Nephron (organoid): Measurements from ENCODE around the gene LRSAM1.

Experiments used
- H3K27ac Mint-ChIP-seq, 3 experiments: 2 replicates each; pipeline ENCODE4 v1.8.0; 2020; ENCODE audit warnings: mixed read lengths in 3 of 3, mild to moderate bottlenecking in 2 of 3, moderate library complexity in 1 of 3
- H3K27me3 Mint-ChIP-seq: 2 replicates; pipeline ENCODE4 v1.8.0; 2021; ENCODE audit warnings: low read depth, mild to moderate bottlenecking, moderate library complexity, mixed read lengths
- H3K36me3 Mint-ChIP-seq: 2 replicates; pipeline ENCODE4 v1.8.0; 2020; ENCODE audit warnings: low read depth, mixed read lengths
- H3K4me1 Mint-ChIP-seq: 2 replicates; pipeline ENCODE4 v1.8.0; 2020; ENCODE audit warnings: mixed read lengths
- H3K4me3 Mint-ChIP-seq, 3 experiments: 2 replicates each; pipeline ENCODE4 v1.8.0; 2020; ENCODE audit warnings: mild to moderate bottlenecking in 3 of 3, mixed read lengths in 3 of 3, moderate library complexity in 2 of 3
- H3K9me3 Mint-ChIP-seq: 2 replicates; pipeline ENCODE4 v1.8.0; 2020; ENCODE audit warnings: mixed read lengths
- TF ChIP-seq, protein P1 (sequence below), 3 experiments: fragments of 200-600 bp; sonication (generic); IDR thresholded peaks; one replicate each; pipeline ENCODE4 v1.5.0; 2021; ENCODE audit warnings: antibody characterized with exemption in 3 of 3; ENCODE audit not compliant: unreplicated experiment in 3 of 3

The LRSAM1 gene

DNA sequence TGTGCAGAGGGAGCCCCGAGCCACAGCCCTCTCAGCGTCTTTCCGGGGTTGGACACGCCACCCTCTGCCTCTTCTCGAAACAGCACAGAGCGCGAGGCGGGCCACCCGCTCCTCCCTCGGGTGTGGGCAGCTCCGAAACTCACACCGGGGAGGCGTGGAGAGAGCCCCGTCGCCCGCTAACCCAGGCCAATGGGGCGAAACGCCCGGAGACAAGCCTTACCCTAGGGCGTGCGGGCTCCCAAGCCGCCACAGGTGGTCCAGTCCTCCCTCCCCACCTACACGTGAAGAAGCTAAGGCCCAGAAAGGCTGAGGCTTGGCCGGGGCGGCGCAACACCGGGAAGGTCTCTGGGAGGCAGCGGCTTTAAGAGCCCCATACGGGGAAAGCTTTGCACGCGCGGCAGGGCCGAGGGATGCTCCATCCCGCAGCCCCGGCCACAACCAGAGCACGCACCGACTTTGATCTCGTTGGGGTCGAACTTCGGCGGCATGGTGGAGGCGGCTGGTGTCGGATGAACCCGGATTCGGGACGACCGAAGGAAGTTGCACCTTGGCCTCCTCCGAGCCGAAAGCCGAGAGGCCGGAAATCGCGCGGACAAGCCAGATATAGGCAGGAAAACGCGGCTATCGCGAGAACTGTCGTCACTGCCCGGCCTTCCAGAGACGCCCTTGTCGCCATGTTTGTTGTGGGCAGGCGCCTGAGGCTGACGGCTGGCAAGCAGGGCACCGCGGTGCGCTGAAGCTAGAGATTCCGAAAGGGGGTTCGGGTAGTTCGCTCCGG lies at the start of gene LRSAM1, which contains the start of gene RPL12:
LRSAM1 (plus strand) TSS at position 681 of the 778 bp plus-strand sequence. CDS start 3,018 bp downstream, outside the sequence.
RPL12 (minus strand) TSS at position 577 of the 778 bp plus-strand sequence; CDS start at position 488, 89 bp downstream.
- Mint-ChIP-seq H3K4me1 (peaks cover 33% of the 10 kb centered on the region), H3K27me3 (no peaks in the 10 kb centered on the region), H3K36me3 (peaks cover 54% of the 10 kb centered on the region), H3K4me3 (peak within 1 kb of the TSS; percentile 94 to 98 (median 98)), H3K27ac (peak within 1 kb of the TSS; percentile 93 to 98 (median 93)), H3K9me3 (no peaks in the 10 kb centered on the region)
- TF ChIP-seq, protein P1, sequence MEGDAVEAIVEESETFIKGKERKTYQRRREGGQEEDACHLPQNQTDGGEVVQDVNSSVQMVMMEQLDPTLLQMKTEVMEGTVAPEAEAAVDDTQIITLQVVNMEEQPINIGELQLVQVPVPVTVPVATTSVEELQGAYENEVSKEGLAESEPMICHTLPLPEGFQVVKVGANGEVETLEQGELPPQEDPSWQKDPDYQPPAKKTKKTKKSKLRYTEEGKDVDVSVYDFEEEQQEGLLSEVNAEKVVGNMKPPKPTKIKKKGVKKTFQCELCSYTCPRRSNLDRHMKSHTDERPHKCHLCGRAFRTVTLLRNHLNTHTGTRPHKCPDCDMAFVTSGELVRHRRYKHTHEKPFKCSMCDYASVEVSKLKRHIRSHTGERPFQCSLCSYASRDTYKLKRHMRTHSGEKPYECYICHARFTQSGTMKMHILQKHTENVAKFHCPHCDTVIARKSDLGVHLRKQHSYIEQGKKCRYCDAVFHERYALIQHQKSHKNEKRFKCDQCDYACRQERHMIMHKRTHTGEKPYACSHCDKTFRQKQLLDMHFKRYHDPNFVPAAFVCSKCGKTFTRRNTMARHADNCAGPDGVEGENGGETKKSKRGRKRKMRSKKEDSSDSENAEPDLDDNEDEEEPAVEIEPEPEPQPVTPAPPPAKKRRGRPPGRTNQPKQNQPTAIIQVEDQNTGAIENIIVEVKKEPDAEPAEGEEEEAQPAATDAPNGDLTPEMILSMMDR (IDR thresholded peaks at IDR 0.05; ENCODE audit: unreplicated experiment in 3 of 3): no peak

DNA sequence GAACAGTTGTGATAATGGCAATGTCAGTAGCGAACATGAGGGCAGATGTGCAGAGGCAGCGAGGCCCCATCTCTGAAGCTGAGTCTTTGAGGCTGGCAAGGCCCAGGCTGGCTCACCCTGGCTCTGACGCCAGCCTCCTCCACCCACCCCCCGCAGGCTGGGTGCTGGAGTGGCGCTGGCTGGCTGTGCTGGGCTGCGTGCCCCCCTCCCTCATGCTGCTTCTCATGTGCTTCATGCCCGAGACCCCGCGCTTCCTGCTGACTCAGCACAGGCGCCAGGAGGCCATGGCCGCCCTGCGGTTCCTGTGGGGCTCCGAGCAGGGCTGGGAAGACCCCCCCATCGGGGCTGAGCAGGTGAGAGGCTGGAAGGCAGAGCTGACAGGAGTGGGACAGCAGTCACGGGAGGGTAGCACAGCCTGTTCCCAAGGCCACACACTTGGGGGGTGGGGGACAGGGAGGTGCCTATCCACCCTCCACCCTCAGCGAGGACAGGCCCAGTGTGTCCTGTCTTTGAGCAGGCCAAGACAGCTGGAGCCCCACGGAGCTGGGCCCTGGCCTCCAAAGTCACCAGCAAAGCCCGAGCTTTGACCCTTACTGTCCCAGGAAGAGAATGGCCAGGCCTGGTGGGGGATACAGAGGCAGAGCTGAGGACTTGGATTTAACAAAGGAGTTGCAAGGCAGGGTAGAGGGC lies 48.8 kb upstream of the LRSAM1 start:
- TF ChIP-seq, protein P1 (IDR thresholded peaks at IDR 0.05; ENCODE audit: unreplicated experiment in 3 of 3): no peak
- Mint-ChIP-seq H3K4me1 (no peaks in the 10 kb centered on the region), H3K36me3 (peaks cover 3% of the 10 kb centered on the region), H3K27ac (no peak overlapping the region), H3K4me3 (no peak overlapping the region), H3K27me3 (no peaks in the 10 kb centered on the region), H3K9me3 (no peaks in the 10 kb centered on the region)

DNA sequence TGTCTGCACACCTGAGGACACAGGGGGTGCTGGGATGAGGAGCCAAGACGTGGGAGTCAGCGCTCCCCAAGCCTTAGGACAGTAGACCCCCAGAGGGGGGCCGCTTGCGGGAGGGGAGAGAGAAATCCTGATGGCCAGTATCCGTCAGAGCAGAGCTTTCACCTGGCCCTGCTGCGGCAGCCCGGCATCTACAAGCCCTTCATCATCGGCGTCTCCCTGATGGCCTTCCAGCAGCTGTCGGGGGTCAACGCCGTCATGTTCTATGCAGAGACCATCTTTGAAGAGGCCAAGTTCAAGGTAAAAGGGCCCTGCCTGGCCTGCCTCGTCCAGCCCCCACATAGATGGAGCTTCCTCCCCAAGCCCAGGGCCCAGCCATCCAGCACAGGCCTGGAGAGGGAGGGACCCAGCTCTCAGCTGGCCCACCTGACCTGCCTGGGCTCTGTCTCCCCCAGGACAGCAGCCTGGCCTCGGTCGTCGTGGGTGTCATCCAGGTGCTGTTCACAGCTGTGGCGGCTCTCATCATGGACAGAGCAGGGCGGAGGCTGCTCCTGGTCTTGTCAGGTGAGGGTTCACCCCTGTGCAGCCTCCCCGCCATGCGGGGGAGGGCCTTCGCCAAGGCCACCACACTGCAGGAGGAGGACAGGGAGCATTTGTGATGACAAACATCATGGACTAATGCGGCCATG lies 47.7 kb upstream of the LRSAM1 start:
- Mint-ChIP-seq H3K36me3 (peaks cover 3% of the 10 kb centered on the region), H3K4me1 (no peaks in the 10 kb centered on the region), H3K4me3 (no peak overlapping the region), H3K27me3 (no peaks in the 10 kb centered on the region), H3K9me3 (no peaks in the 10 kb centered on the region), H3K27ac (no peak overlapping the region)
- TF ChIP-seq, protein P1 (IDR thresholded peaks at IDR 0.05; ENCODE audit: unreplicated experiment in 3 of 3): no peak

DNA sequence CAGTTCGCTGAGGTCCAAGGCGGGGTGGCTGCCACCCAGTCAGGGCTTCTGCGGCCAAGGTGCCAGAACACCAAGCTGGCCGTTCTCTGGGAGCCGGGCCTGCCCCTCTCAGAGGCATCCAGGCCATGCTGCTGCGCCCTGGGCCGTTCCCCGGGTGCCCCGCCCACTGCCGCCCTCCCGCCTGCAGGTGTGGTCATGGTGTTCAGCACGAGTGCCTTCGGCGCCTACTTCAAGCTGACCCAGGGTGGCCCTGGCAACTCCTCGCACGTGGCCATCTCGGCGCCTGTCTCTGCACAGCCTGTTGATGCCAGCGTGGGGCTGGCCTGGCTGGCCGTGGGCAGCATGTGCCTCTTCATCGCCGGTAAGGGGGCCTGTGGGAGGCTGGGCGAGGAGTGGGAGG lies 46.7 kb upstream of the LRSAM1 start:
- TF ChIP-seq, protein P1 (IDR thresholded peaks at IDR 0.05; ENCODE audit: unreplicated experiment in 3 of 3): no peak
- Mint-ChIP-seq H3K4me3 (no peak overlapping the region), H3K36me3 (peaks cover 3% of the 10 kb centered on the region), H3K27me3 (no peaks in the 10 kb centered on the region), H3K4me1 (no peaks in the 10 kb centered on the region), H3K27ac (no peak overlapping the region), H3K9me3 (no peaks in the 10 kb centered on the region)

DNA sequence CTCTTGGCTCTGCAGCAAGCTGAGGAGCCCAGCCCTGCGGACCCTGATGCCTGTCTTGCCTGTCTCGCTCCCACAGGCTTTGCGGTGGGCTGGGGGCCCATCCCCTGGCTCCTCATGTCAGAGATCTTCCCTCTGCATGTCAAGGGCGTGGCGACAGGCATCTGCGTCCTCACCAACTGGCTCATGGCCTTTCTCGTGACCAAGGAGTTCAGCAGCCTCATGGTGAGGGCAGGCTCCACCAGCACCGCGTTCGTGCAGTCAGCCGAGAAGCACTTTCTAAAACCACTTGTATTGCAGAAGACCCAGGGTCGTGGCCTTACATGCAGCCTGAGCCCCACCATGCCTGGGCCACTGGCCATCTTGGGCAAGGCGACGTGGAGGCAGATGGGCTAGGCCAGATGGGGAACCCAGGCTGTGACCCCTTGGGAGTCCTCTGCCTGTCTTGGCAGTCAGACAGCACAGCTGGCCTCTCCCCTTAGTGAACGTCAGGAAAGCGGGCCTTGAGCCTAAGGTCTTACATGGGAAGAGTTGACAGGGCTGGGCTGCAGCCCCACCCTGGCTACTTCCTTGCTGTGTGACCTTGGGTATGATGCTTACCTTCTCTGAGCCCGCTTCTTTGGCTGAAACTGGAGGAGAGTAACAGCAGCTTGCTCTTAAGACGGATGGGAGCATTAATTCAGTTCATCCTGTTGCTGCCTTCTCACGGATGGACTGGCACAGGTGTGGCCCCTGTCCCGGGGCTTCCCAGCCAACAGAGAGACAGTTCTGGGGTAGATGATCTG lies 45.8 kb upstream of the LRSAM1 start:
- Mint-ChIP-seq H3K4me3 (no peak overlapping the region), H3K36me3 (peaks cover 3% of the 10 kb centered on the region), H3K9me3 (no peaks in the 10 kb centered on the region), H3K27ac (no peak overlapping the region), H3K4me1 (no peaks in the 10 kb centered on the region), H3K27me3 (no peaks in the 10 kb centered on the region)
- TF ChIP-seq, protein P1 (IDR thresholded peaks at IDR 0.05; ENCODE audit: unreplicated experiment in 3 of 3): no peak
